ENCODE data around the gene OR6C76.
"Not testable (repeated sequence)": the region's sequence is repeated elsewhere in the genome, so short reads cannot be mapped to it uniquely, and the experiment has no call there.

The OR6C76 gene

GRCh38 chr12:55420307-55420962 is 5.6 kb upstream of the OR6C76 start:
- Histone ChIP-seq H3K4me1 (ENCODE audit: control insufficient read depth in 2 of 2, insufficient read depth in 1 of 2, low read depth in 1 of 2, low read length in 2 of 2) (no peaks in the 10 kb centered on the region), H4K8ac (ENCODE audit: low read depth, low read length) (peak overlapping the region; percentile 56), H3K9ac (ENCODE audit: low read depth, low read length, poor library complexity) (no peak overlapping the region), H3K4me2 (ENCODE audit: insufficient read depth, low read length, poor library complexity, severe bottlenecking) (no peak overlapping the region), H3K27me3 (ENCODE audit: control insufficient read depth in 3 of 3, insufficient read depth in 3 of 3, low read depth in 1 of 3, low read length in 3 of 3) (no peaks in the 10 kb centered on the region), H4K91ac (ENCODE audit: low read depth, low read length, poor library complexity) (no peak overlapping the region), H2AK5ac (ENCODE audit: low read depth, low read length) (peak overlapping the region; percentile 6), H2AFZ (ENCODE audit: low read length) (no peak overlapping the region), H3K4me3 (ENCODE audit: low read length in 2 of 2) (peak overlapping the region in 1 of 2 donors; percentile 63), H3K27ac (replicated peaks; ENCODE audit: low read length) (no peak overlapping the region), H2BK5ac (ENCODE audit: low read length) (no peak overlapping the region), H3K14ac (ENCODE audit: low read length) (no peak overlapping the region), H2BK15ac (ENCODE audit: low read length) (no peak overlapping the region), H3K4ac (ENCODE audit: low read length) (no peak overlapping the region), H3K23ac (ENCODE audit: low read depth, low read length, poor library complexity) (peak overlapping the region; percentile 6), H3K79me1 (ENCODE audit: low read depth, low read length) (no peaks in the 10 kb centered on the region), H3K36me3 (replicated peaks in 1 of 2; ENCODE audit: control insufficient read depth in 2 of 2, insufficient read depth in 2 of 2, low read length in 2 of 2) (no peaks in the 10 kb centered on the region), H3K9me3 (replicated peaks in 1 of 2; ENCODE audit: control insufficient read depth in 2 of 2, insufficient read depth in 1 of 2, low read depth in 1 of 2, low read length in 2 of 2) (no peaks in the 10 kb centered on the region), H2BK120ac (ENCODE audit: low read depth, low read length) (no peak overlapping the region), H3K18ac (ENCODE audit: low read length) (peak overlapping the region; percentile 32), H2BK12ac (ENCODE audit: low read length) (peak overlapping the region; percentile 23)
- DNase-seq (ENCODE audit: low spot score) = no peak
- no CpG with 5 or more reads among the region's 2 CpGs for WGBS, 2 donors (ENCODE audit: extremely low coverage in 2 of 2, insufficient read length in 2 of 2, insufficient replicate concordance in 1 of 2)

GRCh38 chr12:55428331-55429243 is 2.5 kb downstream of the OR6C76 start:
- H3K4me2 ChIP-seq (ENCODE audit: insufficient read depth, low read length, poor library complexity, severe bottlenecking) = no peak overlapping the region
- H2BK15ac ChIP-seq (ENCODE audit: low read length) = no peak overlapping the region
- no peak overlapping the region for H2BK120ac ChIP-seq (ENCODE audit: low read depth, low read length)
- no peak overlapping the region for H3K27ac ChIP-seq (replicated peaks; ENCODE audit: low read length)
- no peak overlapping the region for H3K14ac ChIP-seq (ENCODE audit: low read length)
- no peaks in the 10 kb centered on the region for H3K4me1 ChIP-seq (ENCODE audit: control insufficient read depth in 2 of 2, insufficient read depth in 1 of 2, low read depth in 1 of 2, low read length in 2 of 2)
- no peaks in the 10 kb centered on the region for H3K27me3 ChIP-seq (ENCODE audit: control insufficient read depth in 3 of 3, insufficient read depth in 3 of 3, low read depth in 1 of 3, low read length in 3 of 3)
- no peak for DNase-seq (ENCODE audit: low spot score)
- H2BK5ac ChIP-seq (ENCODE audit: low read length) = no peak overlapping the region
- H3K4ac ChIP-seq (ENCODE audit: low read length) = no peak overlapping the region
- no peak overlapping the region for H4K8ac ChIP-seq (ENCODE audit: low read depth, low read length)
- H2AFZ ChIP-seq (ENCODE audit: low read length) = no peak overlapping the region
- no peak overlapping the region for H2BK12ac ChIP-seq (ENCODE audit: low read length)
- no peaks in the 10 kb centered on the region for H3K79me1 ChIP-seq (ENCODE audit: low read depth, low read length)
- no peak overlapping the region for H3K9ac ChIP-seq (ENCODE audit: low read depth, low read length, poor library complexity)
- no peak overlapping the region for H3K23ac ChIP-seq (ENCODE audit: low read depth, low read length, poor library complexity)
- WGBS, 2 donors (ENCODE audit: extremely low coverage in 2 of 2, insufficient read length in 2 of 2, insufficient replicate concordance in 1 of 2) = no CpG with 5 or more reads among the region's 1 CpG
- no peak overlapping the region for H3K18ac ChIP-seq (ENCODE audit: low read length)
- H3K4me3 ChIP-seq (ENCODE audit: low read length in 2 of 2) = no peak overlapping the region
- H2AK5ac ChIP-seq (ENCODE audit: low read depth, low read length) = no peak overlapping the region
- no peak overlapping the region for H4K91ac ChIP-seq (ENCODE audit: low read depth, low read length, poor library complexity)
- no peaks in the 10 kb centered on the region for H3K9me3 ChIP-seq (replicated peaks in 1 of 2; ENCODE audit: control insufficient read depth in 2 of 2, insufficient read depth in 1 of 2, low read depth in 1 of 2, low read length in 2 of 2)
- no peaks in the 10 kb centered on the region for H3K36me3 ChIP-seq (replicated peaks in 1 of 2; ENCODE audit: control insufficient read depth in 2 of 2, insufficient read depth in 2 of 2, low read length in 2 of 2)

GRCh38 chr12:55441233-55441632 is 15.2 kb downstream of the OR6C76 start:
- H2BK15ac ChIP-seq (ENCODE audit: low read length); H3K4me3 ChIP-seq (ENCODE audit: low read length in 2 of 2); H4K91ac ChIP-seq (ENCODE audit: low read depth, low read length, poor library complexity); H3K23ac ChIP-seq (ENCODE audit: low read depth, low read length, poor library complexity); H3K4me2 ChIP-seq (ENCODE audit: insufficient read depth, low read length, poor library complexity, severe bottlenecking); H3K36me3 ChIP-seq (replicated peaks in 1 of 2; ENCODE audit: control insufficient read depth in 2 of 2, insufficient read depth in 2 of 2, low read length in 2 of 2); H3K27ac ChIP-seq (replicated peaks; ENCODE audit: low read length); H3K9ac ChIP-seq (ENCODE audit: low read depth, low read length, poor library complexity); H2AK5ac ChIP-seq (ENCODE audit: low read depth, low read length); H3K14ac ChIP-seq (ENCODE audit: low read length); DNase-seq (ENCODE audit: low spot score); H2BK5ac ChIP-seq (ENCODE audit: low read length); H3K27me3 ChIP-seq (ENCODE audit: control insufficient read depth in 3 of 3, insufficient read depth in 3 of 3, low read depth in 1 of 3, low read length in 3 of 3); H3K4ac ChIP-seq (ENCODE audit: low read length); H3K4me1 ChIP-seq (ENCODE audit: control insufficient read depth in 2 of 2, insufficient read depth in 1 of 2, low read depth in 1 of 2, low read length in 2 of 2); H2BK120ac ChIP-seq (ENCODE audit: low read depth, low read length); H3K9me3 ChIP-seq (replicated peaks in 1 of 2; ENCODE audit: control insufficient read depth in 2 of 2, insufficient read depth in 1 of 2, low read depth in 1 of 2, low read length in 2 of 2); H3K18ac ChIP-seq (ENCODE audit: low read length); H4K8ac ChIP-seq (ENCODE audit: low read depth, low read length); H3K79me1 ChIP-seq (ENCODE audit: low read depth, low read length); H2AFZ ChIP-seq (ENCODE audit: low read length); H2BK12ac ChIP-seq (ENCODE audit: low read length): not testable (repeated sequence)
- no CpG with 5 or more reads among the region's 5 CpGs for WGBS, 2 donors (ENCODE audit: extremely low coverage in 2 of 2, insufficient read length in 2 of 2, insufficient replicate concordance in 1 of 2)

GRCh38 chr12:55443776-55444175 is 17.7 kb downstream of the OR6C76 start, which contains the start of gene OR6C2:
TSS of gene OR6C2 (plus strand) at chr12:55444076. CDS start at chr12:55452214, 8,138 bp downstream.
- no peak within 1 kb of the TSS for H3K18ac ChIP-seq (ENCODE audit: low read length)
- H2BK120ac ChIP-seq (ENCODE audit: low read depth, low read length) = no peak within 1 kb of the TSS
- no peak within 1 kb of the TSS for H4K8ac ChIP-seq (ENCODE audit: low read depth, low read length)
- no peaks in the 10 kb centered on the region for H3K4me1 ChIP-seq (ENCODE audit: control insufficient read depth in 2 of 2, insufficient read depth in 1 of 2, low read depth in 1 of 2, low read length in 2 of 2)
- no CpG with 5 or more reads among the region's 2 CpGs for WGBS, 2 donors (ENCODE audit: extremely low coverage in 2 of 2, insufficient read length in 2 of 2, insufficient replicate concordance in 1 of 2)
- no peak within 1 kb of the TSS for H3K4ac ChIP-seq (ENCODE audit: low read length)
- no peak within 1 kb of the TSS for H3K4me3 ChIP-seq (ENCODE audit: low read length in 2 of 2)
- no peak within 1 kb of the TSS for H3K27ac ChIP-seq (replicated peaks; ENCODE audit: low read length)
- no peak within 1 kb of the TSS for H2BK12ac ChIP-seq (ENCODE audit: low read length)
- H2BK5ac ChIP-seq (ENCODE audit: low read length) = no peak within 1 kb of the TSS
- H3K23ac ChIP-seq (ENCODE audit: low read depth, low read length, poor library complexity) = no peak within 1 kb of the TSS
- H2AK5ac ChIP-seq (ENCODE audit: low read depth, low read length) = no peak within 1 kb of the TSS
- no peaks in the 10 kb centered on the region for H3K9me3 ChIP-seq (replicated peaks in 1 of 2; ENCODE audit: control insufficient read depth in 2 of 2, insufficient read depth in 1 of 2, low read depth in 1 of 2, low read length in 2 of 2)
- no peaks in the 10 kb centered on the region for H3K79me1 ChIP-seq (ENCODE audit: low read depth, low read length)
- no peaks in the 10 kb centered on the region for H3K27me3 ChIP-seq (ENCODE audit: control insufficient read depth in 3 of 3, insufficient read depth in 3 of 3, low read depth in 1 of 3, low read length in 3 of 3)
- no peak within 1 kb of the TSS for H4K91ac ChIP-seq (ENCODE audit: low read depth, low read length, poor library complexity)
- no peak for DNase-seq (ENCODE audit: low spot score)
- H3K4me2 ChIP-seq (ENCODE audit: insufficient read depth, low read length, poor library complexity, severe bottlenecking) = no peak within 1 kb of the TSS
- H3K9ac ChIP-seq (ENCODE audit: low read depth, low read length, poor library complexity) = no peak within 1 kb of the TSS
- no peak within 1 kb of the TSS for H2AFZ ChIP-seq (ENCODE audit: low read length)
- H3K36me3 ChIP-seq (replicated peaks in 1 of 2; ENCODE audit: control insufficient read depth in 2 of 2, insufficient read depth in 2 of 2, low read length in 2 of 2) = no peaks in the 10 kb centered on the region
- H2BK15ac ChIP-seq (ENCODE audit: low read length) = no peak within 1 kb of the TSS
- H3K14ac ChIP-seq (ENCODE audit: low read length) = no peak within 1 kb of the TSS

Measured in neuronal stem cell (in vitro differentiated cells).